B cell (primary cell): ENCODE measurements around the gene CACNB2.

ENCODE experiments used
- EZH2 ChIP-seq: IDR thresholded peaks from 2 replicates; pipeline ENCODE4 v1.6.1; 2012; ENCODE audit warnings: borderline replicate concordance, low read depth, mild to moderate bottlenecking, moderate library complexity, low read length; ENCODE audit not compliant: insufficient read depth, poor library complexity, severe bottlenecking
- TF ChIP-seq, protein P1 (sequence below): fragments of 200-600 bp; IDR thresholded peaks from one replicate; pipeline ENCODE4 v1.8.0; 2022; ENCODE audit warnings: antibody characterized with exemption, mild to moderate bottlenecking

DNA sequence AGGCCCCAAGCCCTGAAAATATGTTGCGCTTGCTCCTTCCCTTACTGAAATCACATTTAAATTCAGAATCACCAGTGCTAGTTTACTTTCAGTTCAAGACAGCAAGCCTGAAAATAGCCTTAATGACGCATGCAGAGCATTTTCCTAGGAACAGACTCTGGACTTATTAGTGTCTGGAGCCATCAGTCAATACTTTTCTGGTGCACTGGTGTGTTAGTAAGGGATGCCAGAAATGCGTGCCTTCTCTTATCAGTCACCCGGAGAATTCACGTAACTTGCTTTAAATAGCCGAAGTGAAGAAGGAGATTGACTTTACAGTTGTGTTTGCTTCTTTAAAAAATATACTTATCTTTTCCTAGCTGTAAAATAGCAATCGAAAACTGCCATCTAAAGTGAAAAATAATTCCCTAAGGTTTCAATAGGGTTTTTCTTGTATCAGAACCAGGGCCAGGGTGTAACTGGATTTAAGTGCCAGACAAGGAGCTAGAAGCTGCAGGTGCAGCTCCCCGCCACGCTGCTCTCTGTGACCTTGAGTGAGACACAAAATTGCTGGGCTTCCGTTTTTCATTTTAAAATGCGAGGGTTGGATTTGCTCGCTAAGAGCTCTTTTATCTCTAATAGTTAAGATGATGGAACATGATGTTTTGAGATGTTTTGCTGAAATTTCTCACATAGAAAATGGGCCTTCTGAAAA, 333.3 kb downstream of the CACNB2 start:
- TF ChIP-seq, protein P1, sequence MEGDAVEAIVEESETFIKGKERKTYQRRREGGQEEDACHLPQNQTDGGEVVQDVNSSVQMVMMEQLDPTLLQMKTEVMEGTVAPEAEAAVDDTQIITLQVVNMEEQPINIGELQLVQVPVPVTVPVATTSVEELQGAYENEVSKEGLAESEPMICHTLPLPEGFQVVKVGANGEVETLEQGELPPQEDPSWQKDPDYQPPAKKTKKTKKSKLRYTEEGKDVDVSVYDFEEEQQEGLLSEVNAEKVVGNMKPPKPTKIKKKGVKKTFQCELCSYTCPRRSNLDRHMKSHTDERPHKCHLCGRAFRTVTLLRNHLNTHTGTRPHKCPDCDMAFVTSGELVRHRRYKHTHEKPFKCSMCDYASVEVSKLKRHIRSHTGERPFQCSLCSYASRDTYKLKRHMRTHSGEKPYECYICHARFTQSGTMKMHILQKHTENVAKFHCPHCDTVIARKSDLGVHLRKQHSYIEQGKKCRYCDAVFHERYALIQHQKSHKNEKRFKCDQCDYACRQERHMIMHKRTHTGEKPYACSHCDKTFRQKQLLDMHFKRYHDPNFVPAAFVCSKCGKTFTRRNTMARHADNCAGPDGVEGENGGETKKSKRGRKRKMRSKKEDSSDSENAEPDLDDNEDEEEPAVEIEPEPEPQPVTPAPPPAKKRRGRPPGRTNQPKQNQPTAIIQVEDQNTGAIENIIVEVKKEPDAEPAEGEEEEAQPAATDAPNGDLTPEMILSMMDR, result no peak
- TF ChIP-seq EZH2, result no peak
